ENCODE measurements around the gene STK32C.
A peak's percentile ranks its signal among the peaks of the same experiment; 100 is the strongest.

Gene STK32C

GRCh38 chr10:132291826-132292225 is 15.9 kb downstream of the STK32C start:
- Histone ChIP-seq H3K36me3 (ENCODE audit: control insufficient read depth in 1 of 2, insufficient read depth in 2 of 2, low read length in 2 of 2) (no peaks in the 10 kb centered on the region), H2AFZ (ENCODE audit: insufficient read depth, low read length, poor library complexity) (no peak overlapping the region), H4K8ac (ENCODE audit: low read depth, low read length) (no peak overlapping the region), H3K79me2 (ENCODE audit: control insufficient read depth, insufficient read depth, low read length, poor library complexity) (no peaks in the 10 kb centered on the region), H3K4ac (ENCODE audit: low read depth, low read length) (no peak overlapping the region), H3K9ac (ENCODE audit: low read length) (no peak overlapping the region), H3K27me3 (ENCODE audit: insufficient read depth, low read length) (no peaks in the 10 kb centered on the region), H2BK120ac (ENCODE audit: insufficient read depth, low read length, poor library complexity) (no peak overlapping the region), H3K4me3 (ENCODE audit: low read depth, low read length) (no peak overlapping the region), H2BK5ac (ENCODE audit: low read depth, low read length, poor library complexity) (no peak overlapping the region), H3K4me2 (ENCODE audit: low read length) (no peak overlapping the region), H3K4me1 (ENCODE audit: control insufficient read depth in 1 of 2, insufficient read depth in 2 of 2, low read length in 2 of 2) (peaks cover 0 to 2% of the 10 kb centered on the region in 2 experiments), H4K91ac (ENCODE audit: low read depth, low read length) (no peak overlapping the region), H2AK5ac (ENCODE audit: low read length) (no peak overlapping the region), H3K23ac (ENCODE audit: low read length) (no peak overlapping the region), H3K79me1 (ENCODE audit: low read length) (no peaks in the 10 kb centered on the region), H3K14ac (ENCODE audit: low read length) (no peak overlapping the region), H3K9me3 (ENCODE audit: insufficient read depth, low read depth, low read length) (peaks cover 5% of the 10 kb centered on the region), H3K27ac (ENCODE audit: low read depth, low read length) (no peak overlapping the region), H3K18ac (ENCODE audit: low read length) (no peak overlapping the region), H4K12ac (ENCODE audit: low read depth, low read length) (no peak overlapping the region), H2BK12ac (ENCODE audit: low read length) (no peak overlapping the region)
- no peak for DNase-seq
- WGBS (ENCODE audit: extremely low coverage, insufficient coverage, insufficient read length) = no CpG with 5 or more reads among the region's 5 CpGs

DNA sequence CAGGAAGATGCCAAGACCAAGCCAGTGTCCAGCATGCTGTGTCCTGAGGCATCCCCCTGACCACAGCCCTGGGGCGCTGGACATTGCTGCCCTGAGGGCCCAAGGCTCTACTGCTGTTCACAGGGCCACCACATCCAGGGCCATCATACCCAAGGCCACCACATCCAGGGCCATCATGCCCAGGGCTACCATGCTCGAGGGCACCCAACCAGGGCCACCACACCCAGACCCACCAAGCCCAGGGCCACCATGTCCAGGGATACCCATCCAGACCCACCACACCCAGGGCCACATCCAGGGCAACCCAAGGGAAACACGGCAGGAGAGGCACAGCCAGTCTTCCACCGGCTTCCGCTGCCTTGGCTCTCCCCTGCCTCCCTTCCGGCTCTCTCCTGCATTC is 17.1 kb downstream of the STK32C start:
- Histone ChIP-seq H3K79me1 (ENCODE audit: low read length) (no peaks in the 10 kb centered on the region), H2BK5ac (ENCODE audit: low read depth, low read length, poor library complexity) (no peak overlapping the region), H3K4me3 (ENCODE audit: low read depth, low read length) (peak overlapping the region; percentile 10), H3K4me2 (ENCODE audit: low read length) (no peak overlapping the region), H3K27ac (ENCODE audit: low read depth, low read length) (no peak overlapping the region), H3K14ac (ENCODE audit: low read length) (no peak overlapping the region), H2AK5ac (ENCODE audit: low read length) (no peak overlapping the region), H3K79me2 (ENCODE audit: control insufficient read depth, insufficient read depth, low read length, poor library complexity) (no peaks in the 10 kb centered on the region), H4K12ac (ENCODE audit: low read depth, low read length) (no peak overlapping the region), H3K18ac (ENCODE audit: low read length) (no peak overlapping the region), H3K4ac (ENCODE audit: low read depth, low read length) (no peak overlapping the region), H4K91ac (ENCODE audit: low read depth, low read length) (no peak overlapping the region), H3K23ac (ENCODE audit: low read length) (no peak overlapping the region), H3K9me3 (ENCODE audit: insufficient read depth, low read depth, low read length) (peaks cover 4% of the 10 kb centered on the region), H3K36me3 (ENCODE audit: control insufficient read depth in 1 of 2, insufficient read depth in 2 of 2, low read length in 2 of 2) (no peaks in the 10 kb centered on the region), H3K4me1 (ENCODE audit: control insufficient read depth in 1 of 2, insufficient read depth in 2 of 2, low read length in 2 of 2) (no peaks in the 10 kb centered on the region), H2BK12ac (ENCODE audit: low read length) (no peak overlapping the region), H4K8ac (ENCODE audit: low read depth, low read length) (no peak overlapping the region), H2AFZ (ENCODE audit: insufficient read depth, low read length, poor library complexity) (no peak overlapping the region), H3K9ac (ENCODE audit: low read length) (no peak overlapping the region), H3K27me3 (ENCODE audit: insufficient read depth, low read length) (no peaks in the 10 kb centered on the region), H2BK120ac (ENCODE audit: insufficient read depth, low read length, poor library complexity) (no peak overlapping the region)
- no peak for DNase-seq
- no CpG with 5 or more reads among the region's 6 CpGs for WGBS (ENCODE audit: extremely low coverage, insufficient coverage, insufficient read length)

DNA sequence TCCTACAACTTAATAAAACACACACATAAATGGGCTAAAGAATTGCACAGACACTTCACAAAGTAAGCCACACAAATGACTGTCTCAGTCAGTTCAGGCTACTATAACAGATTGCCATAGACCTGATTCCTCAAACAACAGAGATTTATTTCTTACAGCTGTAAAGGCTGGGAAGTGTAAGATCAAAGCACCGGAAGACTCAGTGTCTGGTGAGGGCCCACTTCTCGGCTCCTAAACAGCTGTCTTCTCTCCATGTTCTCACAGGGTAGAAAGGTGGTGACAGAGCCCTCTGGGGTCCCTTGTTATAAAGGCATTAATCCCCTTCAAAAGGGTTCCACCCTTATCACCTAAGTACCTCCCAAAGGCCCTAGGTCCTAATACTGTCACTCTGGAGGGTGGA is 18.3 kb downstream of the STK32C start:
- Histone ChIP-seq H3K79me2 (ENCODE audit: control insufficient read depth, insufficient read depth, low read length, poor library complexity) (no peaks in the 10 kb centered on the region), H2BK5ac (ENCODE audit: low read depth, low read length, poor library complexity) (no peak overlapping the region), H3K14ac (ENCODE audit: low read length) (no peak overlapping the region), H3K9me3 (ENCODE audit: insufficient read depth, low read depth, low read length) (peaks cover 2% of the 10 kb centered on the region), H4K12ac (ENCODE audit: low read depth, low read length) (no peak overlapping the region), H2BK12ac (ENCODE audit: low read length) (no peak overlapping the region), H4K91ac (ENCODE audit: low read depth, low read length) (no peak overlapping the region), H4K8ac (ENCODE audit: low read depth, low read length) (no peak overlapping the region), H3K27ac (ENCODE audit: low read depth, low read length) (no peak overlapping the region), H3K4me2 (ENCODE audit: low read length) (no peak overlapping the region), H2AK5ac (ENCODE audit: low read length) (no peak overlapping the region), H3K4me1 (ENCODE audit: control insufficient read depth in 1 of 2, insufficient read depth in 2 of 2, low read length in 2 of 2) (no peaks in the 10 kb centered on the region), H3K36me3 (ENCODE audit: control insufficient read depth in 1 of 2, insufficient read depth in 2 of 2, low read length in 2 of 2) (no peaks in the 10 kb centered on the region), H3K79me1 (ENCODE audit: low read length) (no peaks in the 10 kb centered on the region), H3K4me3 (ENCODE audit: low read depth, low read length) (no peak overlapping the region), H3K9ac (ENCODE audit: low read length) (no peak overlapping the region), H3K18ac (ENCODE audit: low read length) (no peak overlapping the region), H3K4ac (ENCODE audit: low read depth, low read length) (no peak overlapping the region), H2BK120ac (ENCODE audit: insufficient read depth, low read length, poor library complexity) (no peak overlapping the region), H3K23ac (ENCODE audit: low read length) (no peak overlapping the region), H3K27me3 (ENCODE audit: insufficient read depth, low read length) (no peaks in the 10 kb centered on the region), H2AFZ (ENCODE audit: insufficient read depth, low read length, poor library complexity) (no peak overlapping the region)
- no peak for DNase-seq
- no CpG with 5 or more reads among the region's 2 CpGs for WGBS (ENCODE audit: extremely low coverage, insufficient coverage, insufficient read length)

DNA sequence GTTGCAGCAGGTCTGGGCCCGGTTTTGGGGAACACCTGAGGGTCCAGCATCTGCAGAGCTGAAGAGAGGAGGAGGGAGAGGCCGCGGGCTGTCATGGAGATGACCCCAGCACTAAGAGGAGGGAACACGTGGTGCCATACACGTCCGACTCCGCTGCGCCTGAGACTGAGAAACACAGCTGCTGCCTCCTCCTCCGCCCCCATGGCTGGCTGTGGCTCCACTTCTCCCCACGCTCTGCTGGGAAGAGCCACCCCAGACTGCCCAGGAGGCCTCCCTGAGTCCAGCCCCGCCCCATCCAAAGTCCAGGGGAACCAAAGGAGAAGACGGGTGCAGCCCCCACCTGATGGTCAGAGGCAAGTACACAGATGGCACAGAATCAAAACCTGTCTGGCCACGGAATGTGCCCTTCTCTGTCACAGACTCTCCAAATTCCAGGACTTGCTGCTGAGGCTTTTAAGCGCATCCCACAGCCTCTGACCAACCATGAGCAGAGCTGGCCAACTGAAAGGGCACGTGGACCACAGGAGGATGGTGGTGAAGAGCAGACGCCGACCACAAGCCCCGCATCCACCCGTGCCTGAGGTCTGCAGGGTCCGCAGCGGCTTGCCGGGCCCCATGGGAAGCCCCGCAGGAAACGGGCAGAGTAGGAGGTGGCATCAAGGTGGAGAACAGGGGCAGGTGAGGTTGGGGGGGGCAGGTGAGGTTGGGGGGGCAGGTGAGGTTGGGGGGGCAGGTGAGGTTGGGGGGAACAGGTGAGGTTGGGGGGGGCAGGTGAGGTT is 24.0 kb downstream of the STK32C start:
- H3K79me2 ChIP-seq (ENCODE audit: control insufficient read depth, insufficient read depth, low read length, poor library complexity) = no peaks in the 10 kb centered on the region
- H3K4ac ChIP-seq (ENCODE audit: low read depth, low read length) = no peak overlapping the region
- H3K4me1 ChIP-seq (ENCODE audit: control insufficient read depth in 1 of 2, insufficient read depth in 2 of 2, low read length in 2 of 2) = no peaks in the 10 kb centered on the region
- H3K18ac ChIP-seq (ENCODE audit: low read length) = no peak overlapping the region
- H3K79me1 ChIP-seq (ENCODE audit: low read length) = no peaks in the 10 kb centered on the region
- H3K14ac ChIP-seq (ENCODE audit: low read length) = no peak overlapping the region
- no peak overlapping the region for H2AK5ac ChIP-seq (ENCODE audit: low read length)
- H3K4me3 ChIP-seq (ENCODE audit: low read depth, low read length) = no peak overlapping the region
- H4K12ac ChIP-seq (ENCODE audit: low read depth, low read length) = no peak overlapping the region
- no peak overlapping the region for H2AFZ ChIP-seq (ENCODE audit: insufficient read depth, low read length, poor library complexity)
- H4K8ac ChIP-seq (ENCODE audit: low read depth, low read length) = no peak overlapping the region
- no peaks in the 10 kb centered on the region for H3K36me3 ChIP-seq (ENCODE audit: control insufficient read depth in 1 of 2, insufficient read depth in 2 of 2, low read length in 2 of 2)
- no peak overlapping the region for H3K9ac ChIP-seq (ENCODE audit: low read length)
- H2BK5ac ChIP-seq (ENCODE audit: low read depth, low read length, poor library complexity) = no peak overlapping the region
- no CpG with 5 or more reads among the region's 24 CpGs for WGBS (ENCODE audit: extremely low coverage, insufficient coverage, insufficient read length)
- no peaks in the 10 kb centered on the region for H3K27me3 ChIP-seq (ENCODE audit: insufficient read depth, low read length)
- H2BK120ac ChIP-seq (ENCODE audit: insufficient read depth, low read length, poor library complexity) = no peak overlapping the region
- no peak overlapping the region for H4K91ac ChIP-seq (ENCODE audit: low read depth, low read length)
- peaks cover 4% of the 10 kb centered on the region for H3K9me3 ChIP-seq (ENCODE audit: insufficient read depth, low read depth, low read length)
- H3K23ac ChIP-seq (ENCODE audit: low read length) = no peak overlapping the region
- H3K27ac ChIP-seq (ENCODE audit: low read depth, low read length) = no peak overlapping the region
- DNase-seq = no peak
- no peak overlapping the region for H2BK12ac ChIP-seq (ENCODE audit: low read length)
- no peak overlapping the region for H3K4me2 ChIP-seq (ENCODE audit: low read length)

All from trophoblast cell (in vitro differentiated cells and primary cell).